HepG2 (cell line): ENCODE data around the gene KAT7. TPM values are rescaled to one million over a fixed set of nuclear protein-coding genes. Genes with fewer than 3 reads are reported as not detected.

Experiments
- ARID4A ChIP-seq: sonication (generic); formaldehyde crosslinking; IDR thresholded peaks from 2 replicates; pipeline ENCODE4 v1.5.0; 2020; ENCODE audit warnings: mild to moderate bottlenecking, missing genetic modification reagents, borderline replicate concordance
- ATM ChIP-seq: fragments of 450-650 bp; IDR thresholded peaks from 2 replicates; pipeline ENCODE4 v1.7.1; 2017; ENCODE audit warnings: mild to moderate bottlenecking, borderline replicate concordance
- PRMT3 ChIP-seq: sonication (generic); formaldehyde crosslinking; IDR thresholded peaks from 2 replicates; pipeline ENCODE4 v1.8.1; 2022; ENCODE audit warnings: low read depth, mild to moderate bottlenecking, moderate library complexity, missing genetic modification reagents, borderline replicate concordance
- ZBTB40 ChIP-seq, 2 experiments: fragments of 450-650 bp in 1 of 2; sonication (generic) in 1 of 2; formaldehyde crosslinking in 1 of 2; IDR thresholded peaks; 2 replicates each; pipeline versions ENCODE4 v1.6.1 to v1.8.0; 2016 to 2022; ENCODE audit warnings: antibody characterized with exemption in 1 of 2, mild to moderate bottlenecking in 1 of 2, missing genetic modification reagents in 1 of 2
- ZNF160 ChIP-seq: sonication (generic); formaldehyde crosslinking; IDR thresholded peaks from 2 replicates; pipeline ENCODE4 v1.8.0; 2022; ENCODE audit warnings: mild to moderate bottlenecking, inconsistent platforms, missing genetic modification reagents
- ZNF446 ChIP-seq: sonication (generic); formaldehyde crosslinking; IDR thresholded peaks from 2 replicates; pipeline ENCODE4 v1.5.0; 2020; ENCODE audit warnings: mild to moderate bottlenecking, missing genetic modification reagents
- ZNF850 ChIP-seq: sonication (generic); formaldehyde crosslinking; conservative IDR thresholded peaks from 2 replicates; pipeline ENCODE4 v1.9.0; 2021; ENCODE audit warnings: mild to moderate bottlenecking, missing genetic modification reagents
- polyA plus RNA-seq, 8 experiments: library from polyadenylated mRNA; depleted of rRNA in 3 of 8; stranded (reverse) in 7 of 8; unstranded in 1 of 8; fragments of >200 nt; fragmentation: Illumina TruSeq in 4 of 8; extraction: Trizol in 4 of 8; gene quantifications; 2 replicates each; pipeline versions ENCODE4 v1.2.1 to v1.2.3, GENCODE V29; 2011 to 2016; ENCODE audit warnings: low read depth in 4 of 8, missing spikeins in 1 of 8, mixed read lengths in 1 of 8; ENCODE audit not compliant: insufficient read depth in 1 of 8
- total RNA-seq, 5 experiments: library from RNA; depleted of rRNA; stranded (reverse); fragments of >200 nt; fragmentation: Illumina TruSeq; extraction: Trizol; gene quantifications; 2 replicates each; pipeline ENCODE4 v1.2.3, GENCODE V29; 2016; ENCODE audit warnings: low read depth in 1 of 5
- TF ChIP-seq, protein P1 (sequence below), 2 experiments: sonication (generic) in 1 of 2; formaldehyde crosslinking in 1 of 2; IDR thresholded peaks; 2 replicates each; pipeline versions ENCODE4 v1.4.0 to v1.6.1; 2016 to 2020; ENCODE audit warnings: borderline replicate concordance in 1 of 2, low read depth in 1 of 2, mild to moderate bottlenecking in 1 of 2, missing genetic modification reagents in 1 of 2

The KAT7 gene
- total and polyA plus RNA-seq, 2 of the 13 experiments (the other 11 are each of a cell fraction or from before 2014, with no cell fraction given), result 21.2 to 39.2 TPM

DNA sequence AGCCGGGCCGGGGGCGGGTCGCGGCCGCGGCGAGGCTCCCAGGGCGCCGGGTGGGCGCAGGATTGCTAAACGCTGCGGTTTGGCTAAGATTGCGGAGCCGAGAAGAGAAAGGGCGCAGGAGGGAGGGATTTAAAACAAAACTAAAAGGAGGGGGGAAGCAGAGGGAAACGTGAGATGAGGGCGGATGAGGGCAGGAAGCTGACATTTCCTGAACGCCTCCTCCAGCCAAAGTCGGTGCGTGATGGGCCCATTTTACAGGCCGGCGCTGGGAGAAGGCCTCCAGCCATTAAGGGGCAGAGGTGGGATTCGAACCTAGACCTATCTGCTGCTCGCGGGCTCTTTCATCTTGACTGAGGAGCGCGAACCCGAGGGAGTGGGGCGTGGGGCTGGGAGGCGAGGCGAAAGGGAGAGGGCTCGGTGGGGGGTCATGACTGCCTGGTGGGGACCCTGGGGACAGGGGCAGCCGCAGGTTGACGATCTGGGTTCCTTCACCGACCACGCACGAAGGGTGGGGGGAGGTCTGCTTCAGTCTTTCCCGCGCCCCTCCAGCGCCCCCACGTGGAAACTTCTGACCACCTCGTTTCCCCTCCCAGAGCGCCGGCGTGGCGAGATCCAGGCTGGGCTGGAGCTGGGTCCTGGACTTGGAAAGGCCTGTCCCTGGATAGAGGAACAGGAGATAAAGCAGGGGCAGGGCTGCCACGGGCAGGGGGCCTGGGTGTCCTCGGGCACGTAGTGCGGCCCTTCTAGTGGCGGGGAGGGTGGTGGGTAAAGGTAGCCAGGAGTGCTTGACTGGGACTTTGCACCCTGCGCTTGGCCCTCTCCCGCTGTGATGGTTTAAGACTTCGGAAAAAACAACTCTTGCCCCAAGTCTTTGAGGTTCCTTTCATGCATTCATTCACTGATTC is 63.2 kb downstream of the KAT7 start (continued):
- no peak for TF ChIP-seq ZBTB40 (IDR thresholded peaks at IDR 0.05)
- no peak; the same call in 1 of the 2 replicates for TF ChIP-seq ZBTB40 (CRISPR knock-in tag; IDR thresholded peaks at IDR 0.05)
- no peak for TF ChIP-seq ATM
- TF ChIP-seq ARID4A, result no peak; the same call in 1 of the 2 replicates
- TF ChIP-seq, protein P1, sequence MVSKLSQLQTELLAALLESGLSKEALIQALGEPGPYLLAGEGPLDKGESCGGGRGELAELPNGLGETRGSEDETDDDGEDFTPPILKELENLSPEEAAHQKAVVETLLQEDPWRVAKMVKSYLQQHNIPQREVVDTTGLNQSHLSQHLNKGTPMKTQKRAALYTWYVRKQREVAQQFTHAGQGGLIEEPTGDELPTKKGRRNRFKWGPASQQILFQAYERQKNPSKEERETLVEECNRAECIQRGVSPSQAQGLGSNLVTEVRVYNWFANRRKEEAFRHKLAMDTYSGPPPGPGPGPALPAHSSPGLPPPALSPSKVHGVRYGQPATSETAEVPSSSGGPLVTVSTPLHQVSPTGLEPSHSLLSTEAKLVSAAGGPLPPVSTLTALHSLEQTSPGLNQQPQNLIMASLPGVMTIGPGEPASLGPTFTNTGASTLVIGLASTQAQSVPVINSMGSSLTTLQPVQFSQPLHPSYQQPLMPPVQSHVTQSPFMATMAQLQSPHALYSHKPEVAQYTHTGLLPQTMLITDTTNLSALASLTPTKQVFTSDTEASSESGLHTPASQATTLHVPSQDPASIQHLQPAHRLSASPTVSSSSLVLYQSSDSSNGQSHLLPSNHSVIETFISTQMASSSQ (IDR thresholded peaks at IDR 0.05; ENCODE audit: low read depth), result no peak
- TF ChIP-seq, protein P1 (CRISPR knock-in tag; IDR thresholded peaks at IDR 0.05; ENCODE audit: borderline replicate concordance), result 0 out of 2 replicates have a peak, but pooled peaks have one; percentile 10
- no peak; the same call in 1 of the 2 replicates for TF ChIP-seq ZNF850 (CRISPR knock-in tag)
- no peak for TF ChIP-seq PRMT3 (CRISPR knock-in tag)
- no peak for TF ChIP-seq ZNF160 (CRISPR knock-in tag)
- TF ChIP-seq ZNF446 (CRISPR knock-in tag), result no peak
